ENCODE measurements around the gene NR1I2.

NR1I2 gene

DNA sequence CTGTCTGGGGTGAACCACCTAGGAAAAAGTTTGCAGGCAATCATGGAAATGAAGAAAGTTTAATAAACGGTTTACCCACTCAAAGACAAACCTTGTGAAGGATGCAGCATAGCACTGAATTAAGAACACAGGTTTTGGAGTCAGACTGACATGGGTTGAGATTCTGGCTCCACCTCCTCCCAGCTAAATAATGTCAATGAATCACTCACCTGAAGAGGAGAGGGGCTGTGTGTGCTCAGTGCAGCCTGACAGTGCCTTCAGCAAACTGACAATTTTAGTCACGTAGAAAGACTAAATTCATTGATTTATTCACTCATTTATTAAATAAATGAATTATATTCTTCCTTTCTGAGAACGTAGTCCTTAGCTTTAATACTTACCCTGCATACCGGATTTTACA, 18.9 kb downstream of the NR1I2 start:
- no peak overlapping the region for H3K27ac ChIP-seq
- in situ Hi-C loops (cut with HindIII; ENCODE audit: low pct_ligation_motif_present, low sequenced_read_pairs) = no loop called here
- no peaks in the 10 kb centered on the region for H3K27me3 ChIP-seq (replicated peaks)
- no peak overlapping the region for H3K4me3 ChIP-seq (ENCODE audit: low read depth, low read length)
- H3K36me3 ChIP-seq (replicated peaks) = no peaks in the 10 kb centered on the region
- TF ChIP-seq, protein P1, sequence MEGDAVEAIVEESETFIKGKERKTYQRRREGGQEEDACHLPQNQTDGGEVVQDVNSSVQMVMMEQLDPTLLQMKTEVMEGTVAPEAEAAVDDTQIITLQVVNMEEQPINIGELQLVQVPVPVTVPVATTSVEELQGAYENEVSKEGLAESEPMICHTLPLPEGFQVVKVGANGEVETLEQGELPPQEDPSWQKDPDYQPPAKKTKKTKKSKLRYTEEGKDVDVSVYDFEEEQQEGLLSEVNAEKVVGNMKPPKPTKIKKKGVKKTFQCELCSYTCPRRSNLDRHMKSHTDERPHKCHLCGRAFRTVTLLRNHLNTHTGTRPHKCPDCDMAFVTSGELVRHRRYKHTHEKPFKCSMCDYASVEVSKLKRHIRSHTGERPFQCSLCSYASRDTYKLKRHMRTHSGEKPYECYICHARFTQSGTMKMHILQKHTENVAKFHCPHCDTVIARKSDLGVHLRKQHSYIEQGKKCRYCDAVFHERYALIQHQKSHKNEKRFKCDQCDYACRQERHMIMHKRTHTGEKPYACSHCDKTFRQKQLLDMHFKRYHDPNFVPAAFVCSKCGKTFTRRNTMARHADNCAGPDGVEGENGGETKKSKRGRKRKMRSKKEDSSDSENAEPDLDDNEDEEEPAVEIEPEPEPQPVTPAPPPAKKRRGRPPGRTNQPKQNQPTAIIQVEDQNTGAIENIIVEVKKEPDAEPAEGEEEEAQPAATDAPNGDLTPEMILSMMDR (IDR thresholded peaks at IDR 0.05; ENCODE audit: low read depth, low read length, missing control alignments) = no peak
- DNase-seq = no peak

DNA sequence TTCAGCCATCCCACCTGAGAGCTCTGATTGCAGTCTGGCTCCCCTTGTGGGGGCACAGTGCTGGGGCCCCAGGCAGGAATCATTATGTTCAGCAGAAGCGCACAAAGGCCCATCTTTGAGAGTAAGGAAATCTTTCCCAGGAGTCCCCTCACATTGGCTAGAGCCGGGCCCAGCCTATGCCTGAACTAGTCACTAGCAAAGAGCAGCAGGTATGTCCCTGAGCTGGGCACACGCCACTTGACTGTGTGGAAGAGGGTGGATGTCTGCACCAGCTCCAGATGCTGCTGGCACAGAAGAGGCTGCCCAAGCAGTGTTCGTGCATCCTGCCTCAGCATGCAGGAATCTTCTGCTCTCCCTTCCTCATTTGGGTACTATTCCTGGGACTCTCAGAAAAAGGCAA, 26.3 kb downstream of the NR1I2 start:
- no peak for DNase-seq
- Histone ChIP-seq H3K27me3 (replicated peaks) (no peaks in the 10 kb centered on the region), H3K36me3 (replicated peaks) (no peaks in the 10 kb centered on the region), H3K4me3 (ENCODE audit: low read depth, low read length) (no peak overlapping the region), H3K27ac (no peak overlapping the region)
- TF ChIP-seq, protein P1 (IDR thresholded peaks at IDR 0.05; ENCODE audit: low read depth, low read length, missing control alignments) = peak; percentile 6
- in situ Hi-C loops (cut with HindIII; ENCODE audit: low pct_ligation_motif_present, low sequenced_read_pairs) = no loop called here

DNA sequence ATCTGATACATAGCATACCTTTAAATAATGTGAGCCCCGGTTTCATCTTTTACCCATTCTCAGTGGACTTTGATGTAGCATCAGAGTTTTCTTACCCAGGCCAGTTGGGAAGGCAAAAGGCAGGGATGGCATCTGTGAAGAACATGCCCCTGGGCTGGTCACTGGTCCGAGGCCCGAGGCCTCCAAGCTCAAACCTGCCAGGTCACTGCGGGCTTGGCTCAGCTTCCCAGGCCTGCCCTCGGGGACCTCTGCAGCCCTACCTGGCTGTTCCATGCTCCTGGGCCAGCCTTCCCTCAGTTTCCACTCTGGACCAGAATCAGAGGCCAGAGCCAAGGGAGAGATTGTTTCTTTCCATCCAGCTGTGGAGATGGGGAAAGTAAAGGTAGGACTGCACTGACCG, 26.9 kb downstream of the NR1I2 start:
- DNase-seq = no peak
- in situ Hi-C loops (cut with HindIII; ENCODE audit: low pct_ligation_motif_present, low sequenced_read_pairs) = no loop called here
- Histone ChIP-seq H3K27ac (no peak overlapping the region), H3K27me3 (replicated peaks) (no peaks in the 10 kb centered on the region), H3K4me3 (ENCODE audit: low read depth, low read length) (no peak overlapping the region), H3K36me3 (replicated peaks) (no peaks in the 10 kb centered on the region)
- TF ChIP-seq, protein P1 (IDR thresholded peaks at IDR 0.05; ENCODE audit: low read depth, low read length, missing control alignments) = no peak

DNA sequence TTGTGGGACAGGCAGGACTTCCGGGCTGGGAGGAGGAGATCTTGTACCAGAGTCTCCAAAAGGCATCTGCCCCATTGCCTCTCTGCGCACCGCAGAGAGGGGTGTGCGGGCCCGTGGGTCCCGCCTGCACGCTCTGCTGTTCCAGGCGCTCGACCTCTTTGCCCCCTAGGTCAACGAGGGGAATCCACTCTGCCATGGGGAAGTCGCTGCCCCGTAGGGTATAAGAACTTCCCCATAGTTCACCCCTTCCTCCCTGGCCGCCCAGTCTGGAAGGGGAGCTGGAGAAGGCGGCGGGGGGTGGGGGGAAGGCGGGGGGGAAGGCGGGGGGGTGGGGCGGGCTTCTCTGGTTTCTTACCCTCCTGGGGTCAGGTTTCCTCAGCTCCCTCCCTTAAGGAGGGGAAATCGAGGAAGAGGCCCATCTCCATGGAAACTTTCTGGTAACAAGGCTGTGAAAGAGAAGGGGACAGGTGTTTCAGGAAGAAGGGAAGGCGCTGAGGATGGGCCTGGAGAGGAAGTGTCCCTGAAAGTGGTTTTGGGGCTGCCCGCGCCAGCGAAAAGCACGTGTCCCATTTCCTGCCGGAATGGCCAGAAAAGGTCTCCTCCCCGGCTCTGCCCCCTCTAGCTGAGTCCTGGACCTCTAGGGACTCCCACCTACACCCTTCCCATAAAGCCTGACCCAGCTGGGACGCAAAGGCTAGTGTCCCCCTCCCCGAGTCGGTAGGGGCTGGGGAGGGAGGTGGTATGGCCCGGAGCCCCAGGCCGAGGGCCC, 27.5 kb downstream of the NR1I2 start:
- in situ Hi-C loops (cut with HindIII; ENCODE audit: low pct_ligation_motif_present, low sequenced_read_pairs) = no loop called here
- TF ChIP-seq, protein P1 (IDR thresholded peaks at IDR 0.05; ENCODE audit: low read depth, low read length, missing control alignments) = no peak
- Histone ChIP-seq H3K36me3 (replicated peaks) (no peaks in the 10 kb centered on the region), H3K27ac (no peak overlapping the region), H3K27me3 (replicated peaks) (no peaks in the 10 kb centered on the region), H3K4me3 (ENCODE audit: low read depth, low read length) (peak overlapping the region; percentile 55)
- no peak for DNase-seq

DNA sequence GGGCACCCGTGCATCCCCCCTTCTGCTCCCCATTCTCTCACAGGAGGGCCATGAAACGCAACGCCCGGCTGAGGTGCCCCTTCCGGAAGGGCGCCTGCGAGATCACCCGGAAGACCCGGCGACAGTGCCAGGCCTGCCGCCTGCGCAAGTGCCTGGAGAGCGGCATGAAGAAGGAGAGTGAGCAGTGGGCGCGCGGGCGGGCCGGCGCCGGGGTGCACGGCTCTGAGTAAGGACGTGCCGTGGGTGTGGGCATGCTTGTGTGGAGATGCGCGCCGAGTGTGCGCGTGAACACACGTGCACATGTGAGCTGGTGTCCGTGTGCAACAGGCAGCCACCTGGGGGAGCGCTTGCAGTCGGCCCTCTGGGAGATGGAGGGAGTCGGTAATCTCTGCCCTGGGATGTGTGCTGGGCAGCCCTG, 28.1 kb downstream of the NR1I2 start:
- in situ Hi-C loops (cut with HindIII; ENCODE audit: low pct_ligation_motif_present, low sequenced_read_pairs) = no loop called here
- peak overlapping the region; percentile 55 for H3K4me3 ChIP-seq (ENCODE audit: low read depth, low read length)
- DNase-seq = peak; percentile 9
- H3K27ac ChIP-seq = no peak overlapping the region
- H3K36me3 ChIP-seq (replicated peaks) = no peaks in the 10 kb centered on the region
- H3K27me3 ChIP-seq (replicated peaks) = no peaks in the 10 kb centered on the region
- TF ChIP-seq, protein P1 (IDR thresholded peaks at IDR 0.05; ENCODE audit: low read depth, low read length, missing control alignments) = peak; percentile 54

All from brain microvascular endothelial cell (primary cell).